SK-N-SH treated with all-trans-retinoic acid at 6 μM for 48 hours (cell line): ENCODE measurements around the gene DGAT2.

ENCODE experiments used
- CREB5 ChIP-seq: fragments of 250-450 bp; sonication (Bioruptor Pico); IDR thresholded peaks from 2 replicates; pipeline ENCODE4 v1.5.1; 2020; ENCODE audit warnings: low read depth, mild to moderate bottlenecking, moderate library complexity
- ESRRG ChIP-seq: fragments of 250-450 bp; sonication (Bioruptor Pico); IDR thresholded peaks from 2 replicates; pipeline ENCODE4 v1.6.1; 2021; ENCODE audit warnings: mild to moderate bottlenecking
- OSR1 ChIP-seq: fragments of 250-450 bp; sonication (Bioruptor Pico); IDR thresholded peaks from 2 replicates; pipeline ENCODE4 v1.8.0; 2022; ENCODE audit warnings: moderate library complexity, mild to moderate bottlenecking, inconsistent platforms
- PATZ1 ChIP-seq: fragments of 250-450 bp; sonication (Bioruptor Pico); IDR thresholded peaks from 2 replicates; pipeline ENCODE4 v1.8.0; 2020; ENCODE audit warnings: mild to moderate bottlenecking, moderate library complexity, borderline replicate concordance
- POU6F1 ChIP-seq: fragments of 250-450 bp; sonication (Bioruptor Pico); IDR thresholded peaks from 2 replicates; pipeline ENCODE4 v1.8.0; 2021; ENCODE audit warnings: low read depth, mild to moderate bottlenecking, moderate library complexity, borderline replicate concordance
- PPARA ChIP-seq: fragments of 250-450 bp; sonication (Bioruptor Pico); IDR thresholded peaks from 2 replicates; pipeline ENCODE4 v1.5.0; 2020; ENCODE audit warnings: mild to moderate bottlenecking, borderline replicate concordance
- SNAI2 ChIP-seq: fragments of 250-450 bp; sonication (Bioruptor Pico); IDR thresholded peaks from 2 replicates; pipeline ENCODE4 v1.5.0; 2020; ENCODE audit warnings: mild to moderate bottlenecking, moderate library complexity
- ZFP3 ChIP-seq: fragments of 250-450 bp; sonication (Bioruptor Pico); IDR thresholded peaks from 2 replicates; pipeline ENCODE4 v1.5.0; 2020; ENCODE audit warnings: mild to moderate bottlenecking, moderate library complexity
- ZFP30 ChIP-seq: fragments of 450-650 bp; formaldehyde crosslinking; IDR thresholded peaks from 2 replicates; pipeline ENCODE4 v1.5.0; 2022; ENCODE audit warnings: mild to moderate bottlenecking, moderate library complexity
- ZNF565 ChIP-seq: fragments of 450-650 bp; formaldehyde crosslinking; conservative IDR thresholded peaks from 2 replicates; pipeline ENCODE4 v1.5.0; 2020; ENCODE audit warnings: low read depth, mild to moderate bottlenecking, moderate library complexity
- ZNF70 ChIP-seq: fragments of 450-650 bp; formaldehyde crosslinking; IDR thresholded peaks from 2 replicates; pipeline ENCODE4 v1.5.0; 2020; ENCODE audit warnings: mild to moderate bottlenecking, moderate library complexity
- ZNF8 ChIP-seq: fragments of 450-650 bp; formaldehyde crosslinking; IDR thresholded peaks from 2 replicates; pipeline ENCODE4 v1.5.0; 2020; ENCODE audit warnings: mild to moderate bottlenecking, moderate library complexity

DNA sequence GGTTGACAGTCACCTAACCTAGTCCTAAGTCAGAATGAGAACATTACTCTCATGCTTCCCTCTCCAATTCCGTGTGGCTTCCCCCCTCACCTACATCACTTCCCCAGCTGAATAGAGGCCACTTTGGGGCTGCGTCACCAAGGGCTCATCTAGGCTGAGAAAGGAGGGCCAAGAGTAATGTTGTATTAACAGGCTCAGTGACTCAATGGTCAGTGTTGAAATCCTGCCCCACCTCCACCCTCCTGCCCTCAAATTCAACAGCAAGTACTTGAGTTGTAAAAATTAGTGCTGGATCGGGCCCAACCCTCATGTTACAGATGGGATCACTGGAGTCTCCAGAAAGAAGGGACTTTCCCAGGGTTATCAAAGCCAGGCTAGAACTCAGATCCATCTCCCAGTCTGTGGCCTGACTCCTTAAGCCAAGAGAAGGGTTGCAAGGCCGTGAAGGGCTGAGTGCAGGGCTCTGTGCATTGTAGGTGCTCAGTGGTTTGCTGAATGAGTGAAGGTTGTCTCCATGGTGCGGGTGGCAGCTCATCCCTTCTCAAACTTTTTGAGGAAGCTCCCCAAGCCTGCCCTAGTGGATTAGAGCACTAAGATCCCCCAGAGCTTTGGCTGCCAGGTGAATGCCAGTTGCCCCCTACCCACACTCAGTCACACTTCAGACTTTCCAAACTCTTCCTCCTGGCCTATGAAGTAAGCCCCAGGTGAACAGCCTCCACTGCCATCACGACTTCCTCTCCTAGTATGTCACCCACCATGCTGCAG, 3.2 kb downstream of the DGAT2 start:
- no peak for TF ChIP-seq ZFP30 (CRISPR knock-in tag)
- no peak for TF ChIP-seq ZNF8 (CRISPR knock-in tag)
- TF ChIP-seq ZNF70 (CRISPR knock-in tag): no peak
- no peak for TF ChIP-seq PATZ1
- TF ChIP-seq SNAI2 (CRISPR knock-in tag): no peak
- no peak for TF ChIP-seq OSR1 (CRISPR knock-in tag)
- no peak for TF ChIP-seq ZNF565
- no peak for TF ChIP-seq CREB5 (CRISPR knock-in tag)
- no peak for TF ChIP-seq ESRRG (CRISPR knock-in tag)
- TF ChIP-seq ZFP3 (CRISPR knock-in tag): no peak
- no peak for TF ChIP-seq PPARA (CRISPR knock-in tag)
- no peak for TF ChIP-seq POU6F1 (CRISPR knock-in tag)
